Testis (tissue), 2 donors: ENCODE measurements around the gene RNASE8.

ENCODE experiments used
- CTCF ChIP-seq, 3 experiments: fragments of 450-650 bp in 2 of 3; fragments of 200-600 bp in 1 of 3; sonication (generic) in 1 of 3; IDR thresholded peaks; one replicate each; pipeline ENCODE4 v1.5.1; 2016 to 2019; ENCODE audit warnings: antibody characterized with exemption in 3 of 3, mild to moderate bottlenecking in 2 of 3, moderate library complexity in 1 of 3
- POLR2A ChIP-seq: fragments of 450-650 bp; IDR thresholded peaks from one replicate; pipeline ENCODE4 v1.6.1; 2017; ENCODE audit warnings: antibody characterized with exemption, mild to moderate bottlenecking, moderate library complexity

- TF ChIP-seq CTCF (IDR thresholded peaks at IDR 0.05) (no peak), POLR2A (no peak)
Observed at GRCh38 chr14:21053184-21054122, 4.2 kb upstream of the RNASE8 start.
